Activated B cell treated with CpG ODN at 0.5 μM for 24 hours (primary cell): ENCODE measurements around the gene CDC26. TPM values are rescaled to one million over a fixed set of nuclear protein-coding genes. Genes with fewer than 3 reads are reported as not detected.
"Not testable (repeated sequence)": the region's sequence is repeated elsewhere in the genome, so short reads cannot be mapped to it uniquely, and the experiment has no call there.

ENCODE experiments used
- ATAC-seq: fragments of 200-7000 bp; cut with Tn5 transposase; one replicate; pipeline ENCODE4 v1.10.0; 2021; ENCODE audit warnings: low read depth, mild to moderate bottlenecking, moderate library complexity
- CTCF ChIA-PET: fragments of 350-600 bp; sonication (Branson Sonifier 250); formaldehyde crosslinking; loops from one replicate; lab custom pipeline; 2021; ENCODE audit warnings: antibody characterized with exemption; lab: Charles Lee
- POLR2A ChIA-PET: fragments of 350-600 bp; sonication (Branson Sonifier 250); formaldehyde crosslinking; loops from one replicate; lab custom pipeline; 2021; ENCODE audit warnings: antibody characterized with exemption; lab: Charles Lee
- DNase-seq: peaks from one replicate; pipeline ENCODE4 v3.0.0; 2022
- H3K27ac Mint-ChIP-seq: one replicate; pipeline ENCODE4 v1.8.0; 2020; ENCODE audit warnings: mixed read lengths
- H3K27me3 Mint-ChIP-seq: one replicate; pipeline ENCODE4 v1.8.0; 2021; ENCODE audit warnings: mixed read lengths
- H3K36me3 Mint-ChIP-seq: one replicate; pipeline ENCODE4 v1.8.0; 2021; ENCODE audit warnings: low read depth, mixed read lengths
- H3K4me1 Mint-ChIP-seq: one replicate; pipeline ENCODE4 v1.8.0; 2021; ENCODE audit warnings: mixed read lengths
- H3K4me3 Mint-ChIP-seq: one replicate; pipeline ENCODE4 v1.8.0; 2020; ENCODE audit warnings: mild to moderate bottlenecking, mixed read lengths
- H3K9me3 Mint-ChIP-seq: one replicate; pipeline ENCODE4 v1.8.0; 2020; ENCODE audit warnings: mixed read lengths
- CTCF ChIP-seq: fragments of 200-600 bp; IDR thresholded peaks from one replicate; pipeline ENCODE4 v1.8.0; 2022; ENCODE audit warnings: antibody characterized with exemption, mild to moderate bottlenecking
- intact Hi-C: fragments of 100-400 bp; cut with micrococcal nuclease; formaldehyde crosslinking; loops from one replicate; pipeline ENCODE4 v1.15.1; 2024
- total RNA-seq: library from RNA; stranded (reverse); gene quantifications from 2 replicates; pipeline ENCODE4 v1.2.3, GENCODE V29; 2022

Gene CDC26
- total RNA-seq, 1 donor from 2014 or later: 30.4 TPM

- no peak for DNase-seq
Measured at GRCh38 chr9:113299800-113300292, 24.5 kb upstream of the CDC26 start.

GRCh38 chr9:113298924-113299770, 23.8 kb upstream of the CDC26 start:
- CTCF ChIA-PET: no interaction called here

More at GRCh38 chr9:113299800-113300292, 24.5 kb upstream of the CDC26 start:
- Mint-ChIP-seq H3K4me3 (no peak overlapping the region), H3K9me3 (no peaks in the 10 kb centered on the region), H3K27ac (no peak overlapping the region), H3K36me3 (no peaks in the 10 kb centered on the region), H3K4me1 (no peaks in the 10 kb centered on the region), H3K27me3 (peaks cover 22% of the 10 kb centered on the region)
- no peak for ATAC-seq
- TF ChIP-seq CTCF: no peak
- CTCF ChIA-PET: no interaction called here
- POLR2A ChIA-PET: no interaction called here
- intact Hi-C loops: no loop called here

GRCh38 chr9:113298311-113298710, 22.9 kb upstream of the CDC26 start:
- H3K4me1 Mint-ChIP-seq: no peaks in the 10 kb centered on the region
- POLR2A ChIA-PET: no interaction called here
- H3K9me3 Mint-ChIP-seq: no peaks in the 10 kb centered on the region
- H3K27ac Mint-ChIP-seq: no peak overlapping the region
- peaks cover 19% of the 10 kb centered on the region for H3K27me3 Mint-ChIP-seq
- TF ChIP-seq CTCF: no peak
- intact Hi-C loops: no loop called here
- H3K36me3 Mint-ChIP-seq: peaks cover 6% of the 10 kb centered on the region
- H3K4me3 Mint-ChIP-seq: no peak overlapping the region
- CTCF ChIA-PET: no interaction called here
- no peak for ATAC-seq
- DNase-seq: no peak

More at GRCh38 chr9:113298924-113299770, 23.8 kb upstream of the CDC26 start:
- H3K4me1 Mint-ChIP-seq: no peaks in the 10 kb centered on the region
- intact Hi-C loops: no loop called here
- DNase-seq: no peak
- H3K27ac Mint-ChIP-seq: no peak overlapping the region
- peaks cover 22% of the 10 kb centered on the region for H3K27me3 Mint-ChIP-seq
- H3K36me3 Mint-ChIP-seq: no peaks in the 10 kb centered on the region
- no peak overlapping the region for H3K4me3 Mint-ChIP-seq
- POLR2A ChIA-PET: no interaction called here
- H3K9me3 Mint-ChIP-seq: no peaks in the 10 kb centered on the region
- no peak for ATAC-seq
- no peak for TF ChIP-seq CTCF

- Mint-ChIP-seq H3K4me3 (no peak overlapping the region), H3K27me3 (peaks cover 7% of the 10 kb centered on the region), H3K4me1 (no peaks in the 10 kb centered on the region), H3K27ac (no peak overlapping the region), H3K36me3 (peaks cover 18% of the 10 kb centered on the region), H3K9me3 (no peaks in the 10 kb centered on the region)
- POLR2A ChIA-PET: no interaction called here
- DNase-seq (no peak), ATAC-seq (no peak)
- CTCF ChIA-PET: no interaction called here
- no peak for TF ChIP-seq CTCF
- intact Hi-C loops: no loop called here
Measured at GRCh38 chr9:113296796-113297558, 21.6 kb upstream of the CDC26 start.

- H3K27me3 Mint-ChIP-seq, ATAC-seq, intact Hi-C loops, DNase-seq, H3K27ac Mint-ChIP-seq, H3K9me3 Mint-ChIP-seq, H3K4me3 Mint-ChIP-seq, H3K4me1 Mint-ChIP-seq, CTCF ChIA-PET, POLR2A ChIA-PET: not testable (repeated sequence)
- peaks cover 24% of the 10 kb centered on the region for H3K36me3 Mint-ChIP-seq
Measured at GRCh38 chr9:113296247-113296646, 20.9 kb upstream of the CDC26 start.
